ENCODE results near the gene ZNF683. TPM values are rescaled to one million over a fixed set of nuclear protein-coding genes. Genes with fewer than 3 reads are reported as not detected.

Gene ZNF683
- total and polyA plus RNA-seq, 9 of the 15 experiments (the other 6 are each of a cell fraction or from before 2014, with no cell fraction given): not detected

DNA sequence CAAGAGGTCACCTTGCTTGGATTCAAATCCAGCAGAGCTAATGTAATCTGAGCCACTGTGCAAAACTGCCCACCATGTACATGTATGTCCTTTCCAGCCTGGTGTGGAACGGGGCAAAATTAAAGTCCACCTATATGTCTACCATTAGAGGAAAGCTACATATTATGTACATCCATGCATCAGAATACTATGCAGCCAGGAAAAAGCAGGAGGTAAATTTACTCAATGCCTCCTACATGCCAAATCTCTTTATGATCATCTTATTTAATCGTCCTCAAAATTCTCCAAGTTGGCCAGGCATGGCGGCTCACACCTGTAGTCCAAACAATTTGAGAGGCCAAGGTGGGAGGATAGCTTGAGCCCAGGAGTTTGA, 6.3 kb upstream of the ZNF683 start:
- no peak overlapping the region for H3K4me3 ChIP-seq
- FAIRE-seq (no peak), DNase-seq (ENCODE audit: extremely low read depth in 1 of 4, low spot score in 3 of 4) (no peak), ATAC-seq (no peak)
- peak overlapping the region; percentile 96; the same call in 1 of the 3 replicates for H3K27ac ChIP-seq (ENCODE audit: extremely low read depth, low read depth, low read length)
- H3K4me1 ChIP-seq (replicated peaks in 1 of 2; ENCODE audit: control insufficient read depth in 2 of 2, insufficient read depth in 2 of 2, low read length in 2 of 2): peaks cover 28 to 37% of the 10 kb centered on the region in 2 experiments
- no peak overlapping the region for H2AFZ ChIP-seq (ENCODE audit: low read depth, low read length)
- H3K36me3 ChIP-seq (ENCODE audit: control insufficient read depth, insufficient read depth, low read length): no peaks in the 10 kb centered on the region
- no TSS peak for BruUV-seq (replicated peaks)
- ChIA-PET CTCF (ENCODE audit: low intra/inter-chr PET ratio) (interaction anchor here (1.2 kb wide), 1 partner anchor 15 kb away, joined by 4 read pairs; no protein-coding TSS in a partner anchor), POLR2A (interaction anchor here (0.6 to 2.2 kb wide), 11 partner anchors 9 to 511 kb away, joined by 3 to 8 read pairs (median 3); partner anchors contain the start of genes DHDDS and GPN2)
- intact Hi-C loops (cut with micrococcal nuclease) (no loop called here), in situ Hi-C loops (cut with MboI) (no loop called here)
- H3K27me3 ChIP-seq (ENCODE audit: control insufficient read depth in 2 of 2, insufficient read depth in 2 of 2, low read length in 2 of 2): no peaks in the 10 kb centered on the region
- no peaks in the 10 kb centered on the region for H3K9me3 ChIP-seq (replicated peaks; ENCODE audit: control insufficient read depth, insufficient read depth, low read depth, low read length)
- H3K9me1 ChIP-seq (ENCODE audit: control insufficient read depth, insufficient read depth, low read length): no peaks in the 10 kb centered on the region
- H3K9ac ChIP-seq (ENCODE audit: insufficient read depth in 1 of 2, low read depth in 2 of 2, low read length in 2 of 2): no peak overlapping the region
- H3K79me2 ChIP-seq (ENCODE audit: control insufficient read depth, insufficient read depth, low read length): no peaks in the 10 kb centered on the region
- H3K4me2 ChIP-seq (ENCODE audit: insufficient read depth, low read length): peak overlapping the region; percentile 91
- no peaks in the 10 kb centered on the region for H4K20me1 ChIP-seq (replicated peaks; ENCODE audit: control insufficient read depth, insufficient read depth, low read length)
- WGBS (ENCODE audit: insufficient coverage, low coverage, missing lambda C conversion rate): 40% methylated on average over 3 of the region's 3 CpGs
- TF ChIP-seq U2AF1 (optimal IDR thresholded peaks at IDR 0.05; ENCODE audit: low read depth, low read length) (no peak), CREM (IDR thresholded peaks at IDR 0.05; ENCODE audit: low read depth) (no peak), BRCA1 (IDR thresholded peaks at IDR 0.05) (no peak), BRCA1 (CRISPR knock-in tag; IDR thresholded peaks at IDR 0.05) (no peak), ILK (tag; IDR thresholded peaks at IDR 0.05; ENCODE audit: borderline replicate concordance, low read depth) (no peak), SAFB2 (IDR thresholded peaks at IDR 0.05; ENCODE audit: borderline replicate concordance, low read depth, low read length, severe bottlenecking) (no peak), FOXA1 (IDR thresholded peaks at IDR 0.05; ENCODE audit: borderline replicate concordance) (no peak), PHF20 (IDR thresholded peaks at IDR 0.05; ENCODE audit: partially characterized antibody) (peak; percentile 33), KDM1A (IDR thresholded peaks at IDR 0.05) (peak in 1 of 2 experiments; percentile 85), SUPT5H (IDR thresholded peaks at IDR 0.05) (no peak), KDM4B (IDR thresholded peaks at IDR 0.05; ENCODE audit: borderline replicate concordance in 2 of 2, low read depth in 1 of 2) (no peak), HES1 (IDR thresholded peaks at IDR 0.05; ENCODE audit: low read depth) (no peak), ZBTB11 (CRISPR knock-in tag; IDR thresholded peaks at IDR 0.05) (no peak), DLX4 (CRISPR knock-in tag; IDR thresholded peaks at IDR 0.05) (no peak), ELF2 (CRISPR knock-in tag; IDR thresholded peaks at IDR 0.05) (no peak), COPS2 (conservative IDR thresholded peaks at IDR 0.05) (no peak)
- TF ChIP-seq, protein P1, sequence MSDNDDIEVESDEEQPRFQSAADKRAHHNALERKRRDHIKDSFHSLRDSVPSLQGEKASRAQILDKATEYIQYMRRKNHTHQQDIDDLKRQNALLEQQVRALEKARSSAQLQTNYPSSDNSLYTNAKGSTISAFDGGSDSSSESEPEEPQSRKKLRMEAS (CRISPR knock-in tag; IDR thresholded peaks at IDR 0.05): no peak
- TF ChIP-seq, protein P2, sequence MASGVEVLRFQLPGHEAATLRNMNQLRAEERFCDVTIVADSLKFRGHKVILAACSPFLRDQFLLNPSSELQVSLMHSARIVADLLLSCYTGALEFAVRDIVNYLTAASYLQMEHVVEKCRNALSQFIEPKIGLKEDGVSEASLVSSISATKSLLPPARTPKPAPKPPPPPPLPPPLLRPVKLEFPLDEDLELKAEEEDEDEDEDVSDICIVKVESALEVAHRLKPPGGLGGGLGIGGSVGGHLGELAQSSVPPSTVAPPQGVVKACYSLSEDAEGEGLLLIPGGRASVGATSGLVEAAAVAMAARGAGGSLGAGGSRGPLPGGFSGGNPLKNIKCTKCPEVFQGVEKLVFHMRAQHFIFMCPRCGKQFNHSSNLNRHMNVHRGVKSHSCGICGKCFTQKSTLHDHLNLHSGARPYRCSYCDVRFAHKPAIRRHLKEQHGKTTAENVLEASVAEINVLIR (CRISPR knock-in tag; IDR thresholded peaks at IDR 0.05): no peak
